ENCODE data around the gene TUBAL3. TPM values are rescaled to one million over a fixed set of nuclear protein-coding genes. Genes with fewer than 3 reads are reported as not detected.
"Not testable (repeated sequence)": the region's sequence is repeated elsewhere in the genome, so short reads cannot be mapped to it uniquely, and the experiment has no call there.

TUBAL3 gene
- polyA plus RNA-seq, 1 of the 3 experiments (the other 2 are of a cell fraction), result not detected

DNA sequence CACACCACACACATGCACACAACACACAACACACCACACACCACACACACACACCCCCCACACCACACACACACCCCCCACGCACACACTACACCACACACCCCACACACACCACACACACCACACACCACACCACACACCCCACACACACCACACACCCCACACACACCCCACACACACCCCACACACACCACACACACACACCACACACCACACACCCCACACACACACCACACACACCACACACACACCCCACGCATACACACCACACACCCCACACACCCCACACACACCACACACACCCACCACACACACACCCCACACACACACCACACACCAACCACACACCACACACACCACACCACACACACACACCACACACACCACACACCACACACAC, 23.4 kb downstream of the TUBAL3 start:
- H2AFZ ChIP-seq (ENCODE audit: low read depth), result no peak overlapping the region
- no peaks in the 10 kb centered on the region for H3K9me3 ChIP-seq
- DNase-seq, result no peak
- no peaks in the 10 kb centered on the region for H3K36me3 ChIP-seq (replicated peaks in 1 of 2; ENCODE audit: control insufficient read depth in 1 of 2, insufficient read depth in 2 of 2, low read length in 1 of 2)
- no peaks in the 10 kb centered on the region for H4K20me1 ChIP-seq (ENCODE audit: insufficient read depth)
- no peaks in the 10 kb centered on the region; the same call in 1 of the 2 replicates for H3K27me3 ChIP-seq (ENCODE audit: insufficient read depth)
- ChIA-PET CTCF (interaction anchor here (1.6 kb wide), 1 partner anchor 53 kb away, joined by 7 read pairs; no protein-coding TSS in a partner anchor), POLR2A (no interaction called here)
- no peak overlapping the region for H3K9ac ChIP-seq
- TF ChIP-seq FOXJ3 (CRISPR knock-in tag; IDR thresholded peaks at IDR 0.05), result no peak
- TF ChIP-seq, protein P1, sequence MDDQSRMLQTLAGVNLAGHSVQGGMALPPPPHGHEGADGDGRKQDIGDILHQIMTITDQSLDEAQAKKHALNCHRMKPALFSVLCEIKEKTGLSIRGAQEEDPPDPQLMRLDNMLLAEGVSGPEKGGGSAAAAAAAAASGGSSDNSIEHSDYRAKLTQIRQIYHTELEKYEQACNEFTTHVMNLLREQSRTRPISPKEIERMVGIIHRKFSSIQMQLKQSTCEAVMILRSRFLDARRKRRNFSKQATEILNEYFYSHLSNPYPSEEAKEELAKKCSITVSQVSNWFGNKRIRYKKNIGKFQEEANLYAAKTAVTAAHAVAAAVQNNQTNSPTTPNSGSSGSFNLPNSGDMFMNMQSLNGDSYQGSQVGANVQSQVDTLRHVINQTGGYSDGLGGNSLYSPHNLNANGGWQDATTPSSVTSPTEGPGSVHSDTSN (IDR thresholded peaks at IDR 0.05), result no peak
- no peak for TF ChIP-seq FOXM1 (IDR thresholded peaks at IDR 0.05; ENCODE audit: low read depth)
- no peak for TF ChIP-seq SMC3 (IDR thresholded peaks at IDR 0.05; ENCODE audit: low read depth, low read length)
- TF ChIP-seq, protein P2, sequence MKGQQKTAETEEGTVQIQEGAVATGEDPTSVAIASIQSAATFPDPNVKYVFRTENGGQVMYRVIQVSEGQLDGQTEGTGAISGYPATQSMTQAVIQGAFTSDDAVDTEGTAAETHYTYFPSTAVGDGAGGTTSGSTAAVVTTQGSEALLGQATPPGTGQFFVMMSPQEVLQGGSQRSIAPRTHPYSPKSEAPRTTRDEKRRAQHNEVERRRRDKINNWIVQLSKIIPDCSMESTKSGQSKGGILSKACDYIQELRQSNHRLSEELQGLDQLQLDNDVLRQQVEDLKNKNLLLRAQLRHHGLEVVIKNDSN (IDR thresholded peaks at IDR 0.05; ENCODE audit: borderline replicate concordance, low read depth), result no peak
- no peak for TF ChIP-seq JUND (IDR thresholded peaks at IDR 0.05)
- no peak for TF ChIP-seq ELF1 (IDR thresholded peaks at IDR 0.05)
- TF ChIP-seq, protein P3, sequence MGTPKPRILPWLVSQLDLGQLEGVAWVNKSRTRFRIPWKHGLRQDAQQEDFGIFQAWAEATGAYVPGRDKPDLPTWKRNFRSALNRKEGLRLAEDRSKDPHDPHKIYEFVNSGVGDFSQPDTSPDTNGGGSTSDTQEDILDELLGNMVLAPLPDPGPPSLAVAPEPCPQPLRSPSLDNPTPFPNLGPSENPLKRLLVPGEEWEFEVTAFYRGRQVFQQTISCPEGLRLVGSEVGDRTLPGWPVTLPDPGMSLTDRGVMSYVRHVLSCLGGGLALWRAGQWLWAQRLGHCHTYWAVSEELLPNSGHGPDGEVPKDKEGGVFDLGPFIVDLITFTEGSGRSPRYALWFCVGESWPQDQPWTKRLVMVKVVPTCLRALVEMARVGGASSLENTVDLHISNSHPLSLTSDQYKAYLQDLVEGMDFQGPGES (IDR thresholded peaks at IDR 0.05; ENCODE audit: low read depth, low read length), result no peak
- TF ChIP-seq, protein P4, sequence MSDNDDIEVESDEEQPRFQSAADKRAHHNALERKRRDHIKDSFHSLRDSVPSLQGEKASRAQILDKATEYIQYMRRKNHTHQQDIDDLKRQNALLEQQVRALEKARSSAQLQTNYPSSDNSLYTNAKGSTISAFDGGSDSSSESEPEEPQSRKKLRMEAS (IDR thresholded peaks at IDR 0.05; ENCODE audit: low read depth), result no peak
- TF ChIP-seq TCF12 (IDR thresholded peaks at IDR 0.05), result no peak
- no peak for TF ChIP-seq CHD2 (IDR thresholded peaks at IDR 0.05; ENCODE audit: low read length, partially characterized antibody)
- TF ChIP-seq, protein P5, sequence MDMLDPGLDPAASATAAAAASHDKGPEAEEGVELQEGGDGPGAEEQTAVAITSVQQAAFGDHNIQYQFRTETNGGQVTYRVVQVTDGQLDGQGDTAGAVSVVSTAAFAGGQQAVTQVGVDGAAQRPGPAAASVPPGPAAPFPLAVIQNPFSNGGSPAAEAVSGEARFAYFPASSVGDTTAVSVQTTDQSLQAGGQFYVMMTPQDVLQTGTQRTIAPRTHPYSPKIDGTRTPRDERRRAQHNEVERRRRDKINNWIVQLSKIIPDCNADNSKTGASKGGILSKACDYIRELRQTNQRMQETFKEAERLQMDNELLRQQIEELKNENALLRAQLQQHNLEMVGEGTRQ (IDR thresholded peaks at IDR 0.05; ENCODE audit: borderline replicate concordance, low read depth, low read length), result no peak
- no peak for TF ChIP-seq YY1 (IDR thresholded peaks at IDR 0.05; ENCODE audit: low read depth)
- H3K4me3 ChIP-seq (ENCODE audit: low read depth in 2 of 2, low read length in 1 of 2), result no peak overlapping the region
- no peaks in the 10 kb centered on the region for H3F3A ChIP-seq (replicated peaks; ENCODE audit: insufficient read depth)
- H3K27ac ChIP-seq (ENCODE audit: low read depth in 2 of 2, low read length in 1 of 2), result no peak overlapping the region
- no peak overlapping the region for H3K4me2 ChIP-seq
- peaks cover 2% of the 10 kb centered on the region; the same call in 1 of the 2 replicates for H3K9me2 ChIP-seq
- no peaks in the 10 kb centered on the region for H3K4me1 ChIP-seq (ENCODE audit: control insufficient read depth in 1 of 2, insufficient read depth in 2 of 2, low read depth in 1 of 2, low read length in 1 of 2)
- H3K79me2 ChIP-seq (ENCODE audit: insufficient read depth), result no peaks in the 10 kb centered on the region
- WGBS (ENCODE audit: low lambda C conversion rate), result 86% methylated on average over 2 of the region's 2 CpGs

DNA sequence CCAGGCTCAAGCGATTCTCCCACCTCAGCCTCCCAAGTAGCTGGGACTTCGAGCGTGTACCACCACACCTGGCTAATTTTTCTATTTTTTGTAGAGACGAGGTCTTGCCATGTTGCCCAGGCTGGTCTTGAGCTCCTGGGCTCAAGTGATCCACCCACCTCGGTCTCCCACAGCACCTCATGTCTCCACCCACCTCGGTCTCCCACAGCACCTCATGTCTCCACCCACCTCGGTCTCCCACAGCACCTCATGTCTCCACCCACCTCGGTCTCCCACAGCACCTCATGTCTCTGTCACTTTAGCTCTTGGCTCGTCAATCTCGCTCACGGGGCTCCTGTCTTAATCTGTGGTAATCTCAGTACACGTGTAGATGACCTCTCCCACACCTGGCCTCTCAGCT, 24.2 kb downstream of the TUBAL3 start:
- POLR2A ChIA-PET; H3K4me2 ChIP-seq; H2AFZ ChIP-seq (ENCODE audit: low read depth); H3F3A ChIP-seq (replicated peaks; ENCODE audit: insufficient read depth); H3K27ac ChIP-seq (ENCODE audit: low read depth in 2 of 2, low read length in 1 of 2); H3K79me2 ChIP-seq (ENCODE audit: insufficient read depth); H4K20me1 ChIP-seq (ENCODE audit: insufficient read depth); H3K9ac ChIP-seq; H3K36me3 ChIP-seq (replicated peaks in 1 of 2; ENCODE audit: control insufficient read depth in 1 of 2, insufficient read depth in 2 of 2, low read length in 1 of 2); H3K9me3 ChIP-seq; H3K4me1 ChIP-seq (ENCODE audit: control insufficient read depth in 1 of 2, insufficient read depth in 2 of 2, low read depth in 1 of 2, low read length in 1 of 2); H3K4me3 ChIP-seq (ENCODE audit: low read depth in 2 of 2, low read length in 1 of 2); DNase-seq; H3K9me2 ChIP-seq; H3K27me3 ChIP-seq (ENCODE audit: insufficient read depth): not testable (repeated sequence)
- WGBS (ENCODE audit: low lambda C conversion rate), result 48% methylated on average over 12 of the region's 12 CpGs
- CTCF ChIA-PET, result interaction anchor here (0.6 to 1.6 kb wide), 3 partner anchors 53 to 242 kb away, joined by 3 to 7 read pairs (median 4); no protein-coding TSS in a partner anchor

DNA sequence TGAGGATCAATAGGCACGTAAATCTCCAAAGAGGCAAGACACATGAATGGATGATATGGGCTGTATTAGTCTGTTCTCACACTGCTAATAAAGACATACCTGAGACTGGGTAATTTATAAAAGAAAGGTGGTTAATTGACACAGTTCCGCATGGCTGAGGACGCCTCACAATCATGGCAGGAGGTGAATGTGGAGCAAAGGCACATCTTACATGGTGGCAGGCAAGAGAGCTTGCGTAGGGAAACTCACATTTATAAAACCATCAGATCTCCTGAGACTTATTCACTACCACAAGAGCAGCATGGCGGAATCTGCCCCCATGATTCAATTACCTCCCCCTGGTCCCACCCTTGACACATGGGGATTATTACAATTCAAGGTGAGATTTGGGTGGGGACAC, 25.4 kb downstream of the TUBAL3 start:
- H4K20me1 ChIP-seq (ENCODE audit: insufficient read depth); H3K9me3 ChIP-seq; H3K9ac ChIP-seq; H3F3A ChIP-seq (replicated peaks; ENCODE audit: insufficient read depth); H2AFZ ChIP-seq (ENCODE audit: low read depth); H3K79me2 ChIP-seq (ENCODE audit: insufficient read depth); H3K4me1 ChIP-seq (ENCODE audit: control insufficient read depth in 1 of 2, insufficient read depth in 2 of 2, low read depth in 1 of 2, low read length in 1 of 2); H3K27ac ChIP-seq (ENCODE audit: low read depth in 2 of 2, low read length in 1 of 2); DNase-seq; H3K4me3 ChIP-seq (ENCODE audit: low read depth in 2 of 2, low read length in 1 of 2); H3K9me2 ChIP-seq; H3K36me3 ChIP-seq (replicated peaks in 1 of 2; ENCODE audit: control insufficient read depth in 1 of 2, insufficient read depth in 2 of 2, low read length in 1 of 2); H3K4me2 ChIP-seq; H3K27me3 ChIP-seq (ENCODE audit: insufficient read depth); POLR2A ChIA-PET: not testable (repeated sequence)
- WGBS (ENCODE audit: low lambda C conversion rate), result 62% methylated on average over 5 of the region's 5 CpGs
- CTCF ChIA-PET, result interaction anchor here (1.2 kb wide), 1 partner anchor 244 kb away, joined by 4 read pairs; no protein-coding TSS in a partner anchor

Data from SK-N-SH (cell line).